OCI-M1 (cell line): Measurements from ENCODE around the gene BPIFA3.
A peak's percentile ranks its signal among the peaks of the same experiment; 100 is the strongest.
"Not testable (repeated sequence)": the region's sequence is repeated elsewhere in the genome, so short reads cannot be mapped to it uniquely, and the experiment has no call there.

Source experiments
- DNase-seq: peaks from one replicate; lab custom pipeline; 2025; lab: John Stamatoyannopoulos, UW

BPIFA3 gene

DNA sequence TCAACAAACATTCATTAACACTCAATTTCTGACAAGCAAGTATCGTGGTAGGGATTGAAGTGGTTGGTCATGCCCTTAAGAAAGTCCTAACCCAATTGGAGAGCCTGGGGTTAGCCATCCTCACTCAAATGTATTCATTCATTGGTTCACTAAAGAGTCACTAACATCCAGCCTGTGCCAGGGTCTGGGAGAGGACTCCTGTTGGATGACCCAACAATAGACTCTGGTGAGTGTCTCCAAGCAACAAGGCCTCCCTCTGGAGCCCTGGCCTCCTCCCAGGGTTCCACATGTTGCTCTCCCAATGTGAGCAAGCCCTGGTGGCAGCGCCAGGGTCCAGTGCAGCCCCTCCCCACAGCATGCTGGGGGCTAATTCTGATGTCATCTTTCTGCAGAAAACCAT, at the start of gene BPIFA3:
TSS of gene BPIFA3 (plus strand) at position 301 of the 400 bp plus-strand sequence. CDS start 185 bp downstream, outside the sequence.
- DNase-seq: no peak

DNA sequence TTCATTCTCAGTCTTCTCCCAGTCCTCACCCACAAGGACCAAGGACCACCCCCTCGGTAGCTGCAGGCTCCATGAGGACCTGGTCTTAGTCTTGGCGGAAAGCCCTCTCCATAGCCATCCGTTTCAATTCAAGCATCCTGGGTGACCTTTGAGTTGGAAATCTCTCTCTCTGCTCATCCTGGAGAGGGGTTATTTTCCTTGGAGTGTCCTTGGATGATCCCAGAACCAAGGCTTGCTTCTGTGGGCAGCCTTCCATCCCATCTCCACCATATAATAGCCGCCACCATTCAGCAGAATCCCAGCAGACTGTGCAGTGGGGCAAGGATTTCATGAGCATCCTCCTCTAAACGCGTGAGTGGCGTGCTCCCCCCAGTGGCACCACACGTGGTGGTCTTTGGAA, 49.3 kb upstream of the BPIFA3 start, which contains the start of gene BPIFA2:
TSS of gene BPIFA2 (plus strand) at position 301 of the 400 bp plus-strand sequence. CDS start 987 bp downstream, outside the sequence.
- DNase-seq: no peak

DNA sequence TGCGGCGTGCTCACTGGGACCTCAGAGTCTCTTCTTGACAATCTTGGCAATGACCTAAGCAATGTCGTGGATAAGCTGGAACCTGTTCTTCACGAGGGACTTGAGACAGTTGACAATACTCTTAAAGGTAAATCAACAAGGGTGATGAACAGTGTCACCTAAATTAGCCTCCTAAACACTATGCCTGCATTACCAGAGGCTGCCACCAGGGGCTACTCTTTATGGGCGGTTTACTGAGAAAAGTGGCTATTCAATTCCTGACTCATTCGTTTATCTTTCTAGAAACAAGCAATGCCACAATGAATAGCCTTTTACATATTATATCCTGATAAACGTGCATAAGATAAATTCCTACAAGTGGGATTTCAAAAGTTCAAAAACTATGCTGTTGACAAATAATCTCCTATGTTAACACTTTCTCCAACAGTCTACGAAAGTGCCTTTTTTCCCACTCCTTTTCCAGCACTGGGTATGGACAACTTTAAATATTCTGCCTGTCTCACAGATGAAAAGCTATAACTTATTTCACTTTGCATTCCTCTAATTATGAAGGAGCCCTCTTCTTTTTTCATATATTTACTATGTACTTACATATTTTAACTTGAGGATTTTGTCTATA, 47.9 kb upstream of the BPIFA3 start:
- DNase-seq: peak; percentile 29

DNA sequence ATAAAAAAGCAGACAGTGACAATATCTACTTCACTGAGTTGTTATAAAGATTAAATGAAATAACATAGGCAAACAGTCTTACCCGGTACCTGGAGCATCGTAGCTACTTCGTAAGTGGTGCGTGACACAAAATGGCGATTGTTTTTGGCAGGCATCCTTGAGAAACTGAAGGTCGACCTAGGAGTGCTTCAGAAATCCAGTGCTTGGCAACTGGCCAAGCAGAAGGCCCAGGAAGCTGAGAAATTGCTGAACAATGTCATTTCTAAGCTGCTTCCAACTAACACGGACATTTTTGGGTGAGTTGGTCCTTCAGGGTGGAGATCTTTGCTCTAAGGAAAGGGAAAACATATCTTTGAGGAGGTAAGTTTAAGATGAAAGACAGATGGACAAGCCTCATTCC, 44.4 kb upstream of the BPIFA3 start:
- DNase-seq: no peak

DNA sequence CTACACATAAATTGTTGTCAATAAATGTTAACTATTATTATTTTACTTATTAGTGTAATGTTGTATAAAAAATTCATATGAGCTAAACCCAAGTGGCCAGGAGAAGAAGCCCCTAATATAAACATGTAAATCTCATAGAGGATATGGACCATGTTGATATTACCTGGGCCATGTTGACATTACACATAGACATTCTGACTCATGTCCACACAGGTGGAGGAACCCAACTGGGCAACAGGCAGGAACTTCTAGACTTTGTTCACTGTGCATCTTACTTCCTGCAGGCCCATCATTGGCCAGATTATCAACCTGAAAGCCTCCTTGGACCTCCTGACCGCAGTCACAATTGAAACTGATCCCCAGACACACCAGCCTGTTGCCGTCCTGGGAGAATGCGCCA, 42.0 kb upstream of the BPIFA3 start:
- no peak for DNase-seq

DNA sequence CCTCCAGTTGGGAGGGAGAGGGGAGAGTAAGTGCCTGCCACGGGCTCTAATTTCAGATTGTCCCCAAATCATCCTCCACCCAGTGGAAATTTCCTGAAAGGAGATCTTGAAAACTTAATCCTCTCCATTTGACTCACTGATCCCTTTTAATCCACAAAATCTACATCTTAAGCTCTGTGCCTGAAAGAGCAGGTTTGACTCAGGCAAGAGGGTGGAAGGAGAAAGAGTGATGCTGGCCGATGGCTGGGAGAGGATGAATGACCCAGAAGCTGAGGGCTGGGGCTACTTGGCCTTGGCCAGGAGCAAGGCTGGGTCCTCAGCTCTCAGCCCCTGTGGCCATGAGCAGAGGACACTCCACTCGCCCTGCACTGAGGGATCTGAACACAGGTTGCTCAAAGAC, 41.1 kb upstream of the BPIFA3 start:
- DNase-seq: no peak

DNA sequence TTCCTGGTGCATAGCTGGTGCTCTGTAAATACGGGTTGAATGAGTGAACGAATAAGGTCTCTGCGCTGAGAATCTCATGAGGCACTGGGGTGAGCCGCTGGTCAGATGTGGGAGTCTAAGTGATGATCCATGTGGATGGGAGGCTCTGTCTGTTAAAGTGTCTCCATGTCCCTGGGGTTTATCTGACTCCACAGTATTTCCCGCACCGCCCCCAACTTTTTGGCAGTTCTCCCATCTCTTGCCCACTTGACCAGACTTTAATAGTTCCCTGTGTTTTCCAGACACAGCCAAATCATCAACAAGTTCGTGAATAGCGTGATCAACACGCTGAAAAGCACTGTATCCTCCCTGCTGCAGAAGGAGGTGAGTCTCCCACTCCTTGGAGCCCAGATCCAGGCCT, 39.3 kb upstream of the BPIFA3 start:
- DNase-seq: no peak

DNA sequence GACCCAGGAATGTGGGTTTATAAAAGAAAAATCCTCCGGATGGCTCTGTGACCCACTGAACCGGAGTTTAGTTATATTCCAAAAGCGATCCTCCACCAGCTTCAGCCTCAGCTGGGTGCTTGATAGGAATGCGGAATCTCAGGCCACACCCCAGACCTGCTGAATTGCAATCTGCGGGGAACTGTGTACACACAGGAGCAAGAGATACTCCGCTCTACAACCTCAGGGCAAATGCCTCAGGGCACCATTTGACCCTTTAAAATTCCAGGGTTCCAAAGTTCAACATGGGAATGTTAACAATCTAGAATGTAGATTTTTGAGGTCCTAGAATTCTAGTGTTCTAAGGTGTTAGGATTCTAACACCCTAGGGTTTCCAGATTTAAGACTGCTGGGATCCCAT, 38.4 kb upstream of the BPIFA3 start:
- no peak for DNase-seq

DNA sequence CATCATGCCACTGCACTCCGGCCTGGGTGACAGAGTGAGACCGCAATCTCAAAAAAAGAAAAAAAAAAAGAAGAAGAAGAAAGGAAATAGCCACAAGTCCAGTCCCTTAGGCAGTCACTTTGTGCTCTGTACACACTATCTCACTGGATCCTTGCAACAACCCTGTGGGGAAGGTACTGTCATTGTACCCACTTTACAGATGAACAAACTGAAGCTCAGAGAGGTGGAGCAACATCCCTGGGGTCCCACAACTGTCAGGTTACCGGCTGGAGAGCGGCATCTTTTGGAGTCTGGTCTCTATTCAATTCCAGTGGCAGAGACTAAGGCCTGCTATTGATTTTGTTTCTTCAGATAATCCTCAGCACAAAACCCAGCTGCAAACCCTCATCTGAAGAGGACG, 37.0 kb upstream of the BPIFA3 start:
- no peak for DNase-seq

DNA sequence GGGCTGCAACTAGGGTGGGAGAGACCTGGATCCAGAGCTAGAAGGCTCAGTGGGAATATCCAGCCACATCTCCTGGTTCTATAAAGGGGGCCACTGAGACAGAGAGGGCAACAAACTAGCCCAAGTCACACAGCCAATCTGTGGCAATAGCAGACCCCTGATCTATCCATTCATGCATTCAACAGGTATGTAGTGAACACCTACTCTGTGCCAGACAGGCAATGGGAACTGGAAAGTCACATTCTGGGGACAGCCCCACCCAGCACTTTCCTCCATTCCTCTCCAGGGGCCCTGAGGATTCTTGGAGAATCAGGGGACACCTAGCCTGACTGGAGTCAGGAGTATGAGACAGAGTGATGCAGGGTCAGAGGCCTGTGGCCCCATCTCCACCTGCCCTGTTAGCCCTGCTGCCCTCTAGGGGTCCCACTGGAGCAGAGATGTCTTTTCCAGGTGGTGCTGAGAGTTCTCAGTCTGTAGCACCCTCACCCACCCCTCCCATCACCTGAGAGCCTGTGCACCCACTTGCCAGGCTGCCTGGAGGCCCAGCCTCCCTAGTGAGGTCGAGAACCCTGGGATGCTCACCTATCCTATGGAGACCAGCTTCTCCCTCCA, 35.6 kb upstream of the BPIFA3 start:
- DNase-seq: no peak

DNA sequence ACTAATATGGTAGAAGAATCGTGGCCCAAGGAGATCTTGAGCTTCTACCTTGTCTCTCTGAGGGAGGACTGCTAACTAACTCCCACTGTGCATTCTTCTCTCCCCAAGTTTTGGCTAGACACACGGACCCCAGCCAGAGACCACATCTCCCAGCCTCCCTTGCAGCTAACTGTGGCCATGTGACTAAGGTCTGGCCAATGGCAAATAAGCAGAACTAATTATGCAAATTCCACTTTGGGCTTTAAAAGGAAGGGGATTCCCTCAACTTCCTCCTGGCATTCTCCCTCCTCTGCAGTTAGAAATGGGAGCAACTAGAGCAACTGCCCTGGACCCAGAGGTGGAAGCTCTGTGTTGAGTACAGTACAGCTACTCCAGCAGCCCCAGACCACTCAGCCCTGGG, 33.8 kb upstream of the BPIFA3 start:
- DNase-seq: peak; percentile 3

DNA sequence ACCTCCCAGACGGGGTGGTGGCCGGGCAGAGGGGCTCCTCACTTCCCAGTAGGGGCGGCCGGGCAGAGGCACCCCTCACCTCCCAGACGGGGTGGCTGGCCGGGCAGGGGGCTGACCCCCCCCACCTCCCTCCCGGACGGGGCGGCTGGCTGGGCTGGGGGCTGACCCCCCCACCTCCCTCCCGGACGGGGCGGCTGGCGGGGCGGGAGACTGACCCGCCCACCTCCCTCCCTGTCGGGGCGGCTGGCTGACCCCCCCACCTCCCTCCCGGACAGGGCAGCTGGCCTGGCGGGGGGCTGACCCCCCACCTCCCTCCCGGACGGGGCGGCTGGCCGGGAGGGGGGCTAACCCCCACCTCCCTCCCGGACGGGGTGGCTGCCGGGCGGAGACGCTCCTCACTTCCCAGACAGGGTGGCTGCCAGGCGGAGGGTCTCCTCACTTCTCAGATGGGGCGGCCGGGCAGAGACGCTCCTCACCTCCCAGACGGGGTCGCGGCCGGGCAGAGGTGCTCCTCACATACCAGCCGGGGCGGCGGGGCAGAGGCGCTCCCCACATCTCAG, 32.0 kb upstream of the BPIFA3 start:
- DNase-seq: not testable (repeated sequence)

DNA sequence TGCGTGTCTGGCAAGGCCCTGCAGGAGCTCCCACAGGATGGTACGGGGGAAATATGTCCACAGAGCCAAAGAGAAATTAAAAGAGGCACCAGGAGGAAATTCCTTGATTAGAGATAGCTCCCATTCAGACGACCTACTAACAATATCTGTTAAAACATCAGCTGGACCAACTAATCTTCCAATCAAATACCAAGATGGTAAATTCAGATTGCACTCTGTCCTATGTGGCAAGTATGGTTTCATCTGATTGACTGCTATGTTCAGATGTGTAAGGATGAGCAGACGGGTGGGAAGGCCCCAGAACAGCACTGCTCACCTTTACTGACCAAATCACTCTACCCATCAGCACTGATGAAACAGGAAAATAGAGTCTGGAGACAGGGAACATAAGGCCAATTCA, 29.7 kb upstream of the BPIFA3 start:
- DNase-seq: no peak

DNA sequence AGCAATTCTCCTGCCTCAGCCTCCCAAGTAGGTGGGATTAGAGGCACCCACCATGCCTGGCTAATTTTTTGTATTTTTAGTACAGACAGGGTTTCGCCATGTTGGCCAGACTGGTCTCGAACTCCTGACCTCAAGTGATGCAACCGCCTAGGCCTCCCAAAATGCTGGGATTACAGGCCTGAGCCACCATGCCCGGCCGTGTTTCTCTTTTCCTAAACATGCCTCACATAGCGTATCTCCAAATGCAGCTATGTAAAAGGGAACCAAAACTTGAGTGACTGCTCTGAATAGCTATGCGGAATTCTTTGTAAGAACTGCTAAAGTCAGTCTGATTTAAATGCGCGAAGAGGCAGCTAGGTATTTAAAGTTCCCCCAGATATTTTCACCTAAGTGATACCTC, 28.7 kb upstream of the BPIFA3 start:
- no peak for DNase-seq

DNA sequence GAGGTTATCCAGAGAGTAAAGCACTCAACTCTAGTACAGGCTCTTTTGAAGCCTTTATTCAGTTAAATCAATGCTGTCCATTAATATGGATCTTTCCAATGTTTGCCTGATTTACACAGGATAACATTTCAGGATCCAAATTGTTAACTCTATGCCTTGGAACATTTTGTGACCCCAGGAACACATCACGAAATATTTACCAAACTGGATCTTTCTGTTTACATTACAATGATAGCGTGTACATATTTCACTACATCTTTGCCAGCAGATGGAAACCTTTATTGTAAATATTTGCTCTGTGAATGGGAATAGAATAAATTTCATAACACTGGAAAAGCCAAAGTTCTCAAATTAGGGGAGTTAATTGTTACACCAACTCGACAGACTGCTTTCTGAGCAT, 25.7 kb upstream of the BPIFA3 start:
- DNase-seq: no peak

DNA sequence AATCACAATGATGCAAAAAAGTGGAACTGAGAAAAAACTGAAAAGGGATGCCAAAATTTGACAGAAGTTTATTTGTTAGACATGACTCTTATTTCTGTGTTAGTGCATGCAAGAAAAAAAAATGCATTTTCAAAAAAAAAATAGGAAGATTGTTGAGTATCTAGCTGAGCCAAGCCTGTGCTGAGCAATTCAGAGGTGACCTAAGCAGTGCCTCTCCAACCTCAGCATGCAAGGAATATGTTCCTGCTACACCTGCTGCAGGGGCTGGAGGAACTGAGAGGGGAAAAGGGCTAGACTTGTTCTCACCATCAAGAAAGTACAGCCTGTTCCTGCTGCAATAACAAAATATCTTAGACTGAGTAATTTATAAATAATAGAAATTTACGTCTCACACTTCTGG, 25.2 kb upstream of the BPIFA3 start:
- DNase-seq: no peak

DNA sequence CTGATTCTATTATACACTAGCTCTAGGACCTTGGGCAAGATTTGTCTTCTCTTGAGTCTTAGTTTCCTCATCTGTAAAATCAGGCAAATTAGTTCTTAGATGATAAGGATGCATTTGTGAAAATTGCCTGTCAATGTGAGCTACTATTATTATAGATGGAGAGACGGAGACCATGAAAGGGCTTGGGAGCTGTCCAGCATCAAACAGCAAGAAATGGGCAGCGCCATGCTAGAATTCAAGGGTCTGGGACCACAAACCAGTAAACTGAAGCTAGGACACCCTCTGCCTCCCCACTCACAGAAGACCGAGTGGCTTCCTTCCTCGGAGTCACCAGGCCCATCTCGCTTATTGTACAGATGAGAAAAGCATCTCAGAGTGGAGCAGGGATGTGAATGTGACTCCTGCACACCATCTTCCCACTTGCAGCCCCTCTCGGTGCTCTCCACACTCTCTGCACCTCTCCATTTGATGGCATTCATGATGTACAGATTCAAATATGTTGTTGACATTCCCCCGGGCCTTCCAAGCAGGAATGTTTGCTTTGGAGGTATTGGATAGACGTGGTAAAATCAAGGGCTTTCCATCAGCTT, 24.1 kb upstream of the BPIFA3 start:
- DNase-seq: no peak

DNA sequence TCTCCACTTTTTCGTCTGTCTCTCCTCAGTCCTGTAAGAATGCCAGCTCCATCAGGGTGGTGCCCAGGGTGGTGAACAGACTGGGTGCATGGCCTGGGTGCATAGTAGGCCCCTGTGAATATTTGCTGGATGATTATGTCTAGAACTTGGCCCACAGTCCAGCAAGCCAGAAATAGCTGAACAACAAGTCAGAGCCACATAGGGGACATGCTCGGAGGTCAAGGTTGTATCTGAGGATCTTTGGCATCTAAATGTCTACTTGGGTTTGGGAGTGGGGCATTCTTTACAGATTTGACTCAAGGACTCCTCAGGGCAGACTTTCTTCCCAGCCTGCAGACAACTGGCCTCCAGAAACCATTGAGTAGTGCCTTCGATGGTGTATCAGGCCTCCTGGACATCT, 18.1 kb upstream of the BPIFA3 start:
- no peak for DNase-seq

DNA sequence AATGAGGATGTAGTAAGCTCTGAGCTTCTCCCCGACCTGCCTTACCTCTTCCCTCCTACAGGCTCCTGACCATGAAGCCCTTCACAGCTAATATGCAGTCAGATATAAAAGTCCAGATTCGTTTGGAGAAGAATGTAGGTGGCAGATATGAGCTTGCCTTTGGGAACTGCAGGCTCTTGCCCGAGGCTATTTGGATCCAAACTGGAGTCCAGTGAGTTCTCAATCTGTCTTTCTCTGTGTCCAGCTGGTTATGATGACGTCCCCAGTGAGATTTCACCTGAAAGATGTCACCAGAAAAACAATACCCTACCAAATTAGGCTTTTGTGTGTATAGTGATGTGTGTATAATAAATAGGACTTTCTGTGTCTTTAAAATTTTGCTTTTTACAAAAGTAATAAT, 14.7 kb upstream of the BPIFA3 start:
- DNase-seq: no peak

DNA sequence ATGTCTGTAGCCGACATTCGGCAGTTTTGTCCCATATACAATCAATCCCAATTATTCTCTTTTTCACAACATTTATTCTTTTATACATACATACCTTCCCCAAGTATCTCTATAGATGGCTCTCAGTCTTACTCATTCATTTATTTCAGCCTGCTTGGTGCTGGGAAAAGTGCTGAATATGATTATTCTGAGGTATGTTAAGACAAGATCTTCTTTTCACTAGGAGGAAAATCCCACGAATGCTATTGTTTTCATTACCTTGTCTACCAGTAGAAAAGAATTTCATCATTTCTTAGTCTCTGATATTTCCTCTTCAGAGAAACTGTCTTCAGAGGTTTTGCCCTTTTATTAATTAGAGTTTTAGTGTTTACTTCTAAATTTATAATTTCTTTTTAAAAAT, 13.7 kb upstream of the BPIFA3 start:
- no peak for DNase-seq

DNA sequence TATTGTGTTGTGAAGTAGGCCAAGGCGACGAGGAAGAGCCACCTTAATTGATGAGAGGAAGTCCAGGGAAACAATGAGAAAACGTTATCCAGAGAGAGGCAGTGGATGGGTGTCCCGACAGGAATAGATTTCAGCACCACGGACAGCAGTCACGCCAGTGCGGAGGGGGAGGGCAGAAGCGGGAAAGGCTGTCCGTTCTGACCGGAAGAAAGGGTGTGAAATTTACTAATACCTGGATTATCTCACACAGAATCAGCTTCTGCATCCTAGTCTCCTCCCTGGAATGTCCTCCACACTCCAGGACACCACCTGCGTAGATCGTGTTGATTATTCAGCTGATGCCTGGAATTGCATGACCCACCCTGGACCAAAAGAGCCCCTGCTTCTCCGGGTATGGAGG, 7.4 kb upstream of the BPIFA3 start:
- DNase-seq: peak; percentile 80

DNA sequence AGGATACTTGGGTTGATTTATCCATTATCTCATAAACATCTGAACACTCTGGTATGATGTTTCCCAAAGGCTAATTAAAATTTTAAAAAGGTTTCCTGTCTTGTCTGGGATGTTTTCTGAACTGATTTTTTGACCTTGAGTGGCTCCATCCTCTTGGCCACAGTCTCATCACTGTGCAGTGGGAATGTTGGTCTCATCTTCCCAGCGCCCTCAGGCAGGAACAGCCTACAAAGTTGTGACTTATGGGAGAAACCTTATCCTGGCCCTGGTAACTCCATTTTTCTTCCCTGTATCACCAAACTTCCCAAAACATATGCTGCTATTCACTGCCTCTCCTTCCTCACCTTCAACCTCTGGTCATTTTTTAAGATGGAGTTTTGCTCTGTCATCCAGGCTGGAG, 6.8 kb upstream of the BPIFA3 start:
- no peak for DNase-seq

DNA sequence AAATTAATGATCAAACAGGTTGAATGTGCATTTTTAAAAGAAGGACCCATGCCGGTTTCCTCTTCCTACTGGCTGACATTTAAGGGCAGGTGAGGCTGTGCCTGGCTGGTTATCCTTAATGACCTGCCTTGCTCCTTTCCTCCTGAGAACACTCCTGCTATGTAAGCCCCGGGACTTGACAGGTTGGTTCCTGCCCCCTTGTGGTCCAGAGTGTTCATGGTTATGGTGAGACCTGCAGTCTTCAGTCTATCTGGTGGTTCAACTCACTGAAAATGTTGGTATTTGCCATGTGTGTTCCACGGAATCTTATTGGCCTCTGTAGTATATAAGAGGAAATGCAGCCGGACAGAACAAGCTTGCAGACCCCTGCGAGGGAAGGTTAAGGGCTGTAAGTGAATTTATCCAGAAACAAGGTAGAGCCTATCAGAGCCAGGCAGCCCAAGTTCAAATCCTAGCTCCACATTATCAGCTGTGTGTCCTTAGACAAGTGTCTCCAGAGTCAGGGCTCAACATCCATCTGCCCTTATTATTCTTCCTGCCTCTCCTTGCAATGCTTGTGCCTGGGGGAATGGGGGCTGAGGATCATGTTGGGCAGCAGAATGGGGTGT, 5.2 kb upstream of the BPIFA3 start:
- DNase-seq: peak; percentile 42
